GM18498 (cell line): ENCODE results near the gene CASP3.
A peak's percentile ranks its signal among the peaks of the same experiment; 100 is the strongest.
"Not testable (repeated sequence)": the region's sequence is repeated elsewhere in the genome, so short reads cannot be mapped to it uniquely, and the experiment has no call there.

Experiments
- ATAC-seq: cut with Tn5 transposase; IDR thresholded peaks from one replicate; pipeline ENCODE4 v1.9.1; 2021; ENCODE audit warnings: mild to moderate bottlenecking, moderate library complexity; ENCODE audit not compliant: unreplicated experiment

Gene CASP3

GRCh38 chr4:184636144-184636543 lies 13.1 kb downstream of the CASP3 start:
- ATAC-seq, result no peak

GRCh38 chr4:184635381-184635780 lies 13.9 kb downstream of the CASP3 start:
- no peak for ATAC-seq

- no peak for ATAC-seq
Observed at GRCh38 chr4:184632842-184633241, 16.4 kb downstream of the CASP3 start.

GRCh38 chr4:184628103-184628502 lies 21.1 kb downstream of the CASP3 start:
- ATAC-seq, result no peak

- ATAC-seq, result not testable (repeated sequence)
Observed at GRCh38 chr4:184625783-184626596, 23.3 kb downstream of the CASP3 start.

- ATAC-seq, result no peak
Observed at GRCh38 chr4:184624972-184625554, 24.2 kb downstream of the CASP3 start.

GRCh38 chr4:184624504-184624903 lies 24.7 kb downstream of the CASP3 start:
- not testable (repeated sequence) for ATAC-seq

GRCh38 chr4:184621518-184621917 lies 27.7 kb downstream of the CASP3 start:
- ATAC-seq, result no peak

GRCh38 chr4:184620212-184620867 lies 28.9 kb downstream of the CASP3 start:
- ATAC-seq, result no peak

- no peak for ATAC-seq
Observed at GRCh38 chr4:184617600-184618196, 31.5 kb downstream of the CASP3 start.

- ATAC-seq, result peak; percentile 83
Observed at GRCh38 chr4:184616633-184617551, 32.4 kb downstream of the CASP3 start.

- ATAC-seq, result not testable (repeated sequence)
Observed at GRCh38 chr4:184616168-184616567, 33.1 kb downstream of the CASP3 start.

- ATAC-seq, result no peak
Observed at GRCh38 chr4:184614509-184614908, 34.7 kb downstream of the CASP3 start.

- no peak for ATAC-seq
Observed at GRCh38 chr4:184613405-184613804, 35.8 kb downstream of the CASP3 start.

GRCh38 chr4:184612074-184612473 lies 37.2 kb downstream of the CASP3 start:
- no peak for ATAC-seq

- ATAC-seq, result not testable (repeated sequence)
Observed at GRCh38 chr4:184607429-184607828, 41.8 kb downstream of the CASP3 start.

- ATAC-seq, result not testable (repeated sequence)
Observed at GRCh38 chr4:184602857-184603256, 46.4 kb downstream of the CASP3 start.

- not testable (repeated sequence) for ATAC-seq
Observed at GRCh38 chr4:184600982-184601381, 48.3 kb downstream of the CASP3 start.

- no peak for ATAC-seq
Observed at GRCh38 chr4:184599492-184600135, 49.6 kb downstream of the CASP3 start.
